Caco-2 (cell line): Measurements from ENCODE around the gene NR1D1. TPM values are rescaled to one million over a fixed set of nuclear protein-coding genes. Genes with fewer than 3 reads are reported as not detected.

Experiments used
- BruUV-seq: library from RNA; stranded (reverse); fragments of 400-500 nt; replicated peaks from 2 replicates; lab custom pipeline; 2021; lab: Mats Ljungman, UMichigan
- CTCF ChIA-PET: fragments of 300-600 bp; sonication (Branson Sonifier 250); formaldehyde crosslinking; loops from one replicate; lab custom pipeline; 2022; ENCODE audit warnings: antibody characterized with exemption; lab: Charles Lee
- POLR2A ChIA-PET: fragments of 300-600 bp; sonication (Branson Sonifier 250); formaldehyde crosslinking; loops from one replicate; lab custom pipeline; 2022; ENCODE audit warnings: antibody characterized with exemption; lab: Charles Lee
- DNase-seq, 2 experiments: peaks; one replicate each; pipeline versions ENCODE4 v3.0.0 to v3.0.0-alpha.2; 2020 to 2022
- H3K27me3 ChIP-seq: replicated peaks from 2 replicates; pipeline ENCODE4 v1.6.0; 2011; ENCODE audit warnings: low read length; ENCODE audit not compliant: control insufficient read depth, insufficient read depth
- H3K36me3 ChIP-seq: 2 replicates; pipeline ENCODE4 v1.5.1; 2011; ENCODE audit warnings: low read length; ENCODE audit not compliant: control insufficient read depth, insufficient read depth
- H3K4me1 ChIP-seq: fragments of 250-450 bp; sonication (Bioruptor Pico); 2 replicates; pipeline ENCODE4 v1.5.1; 2020; ENCODE audit warnings: mild to moderate bottlenecking
- H3K4me3 ChIP-seq: 2 replicates; pipeline ENCODE4 v1.5.1; 2011; ENCODE audit warnings: low read depth, mild to moderate bottlenecking, control low read depth, low read length
- H3K9me3 ChIP-seq: fragments of 250-450 bp; sonication (Bioruptor Pico); 2 replicates; pipeline ENCODE4 v1.5.1; 2020; ENCODE audit warnings: mild to moderate bottlenecking, moderate library complexity
- H3K27ac Mint-ChIP-seq: one replicate; pipeline ENCODE4 v1.8.0; 2022; ENCODE audit warnings: mixed read lengths; ENCODE audit not compliant: unreplicated experiment
- H3K27me3 Mint-ChIP-seq: one replicate; pipeline ENCODE4 v1.8.0; 2022; ENCODE audit warnings: mixed read lengths; ENCODE audit not compliant: insufficient read depth, unreplicated experiment
- H3K36me3 Mint-ChIP-seq: one replicate; pipeline ENCODE4 v1.8.0; 2022; ENCODE audit warnings: mild to moderate bottlenecking, mixed read lengths; ENCODE audit not compliant: insufficient read depth, unreplicated experiment
- H3K4me1 Mint-ChIP-seq: one replicate; pipeline ENCODE4 v1.8.0; 2022; ENCODE audit warnings: low read depth, mixed read lengths; ENCODE audit not compliant: unreplicated experiment
- H3K4me3 Mint-ChIP-seq: one replicate; pipeline ENCODE4 v1.8.0; 2022; ENCODE audit warnings: mild to moderate bottlenecking, moderate library complexity, mixed read lengths; ENCODE audit not compliant: unreplicated experiment
- H3K9me3 Mint-ChIP-seq: one replicate; pipeline ENCODE4 v1.8.0; 2022; ENCODE audit warnings: mixed read lengths; ENCODE audit not compliant: unreplicated experiment
- CTCF ChIP-seq, 2 experiments: fragments of 200-600 bp in 1 of 2; IDR thresholded peaks; 1 replicate in 1 of 2; 2 replicates in 1 of 2; pipeline versions ENCODE4 v1.5.1 to v1.8.0; 2011 to 2022; ENCODE audit warnings: antibody characterized with exemption in 1 of 2, control low read depth in 1 of 2, inconsistent platforms in 1 of 2, low read depth in 1 of 2, low read length in 1 of 2, mild to moderate bottlenecking in 1 of 2, moderate library complexity in 1 of 2; ENCODE audit not compliant: insufficient read depth in 1 of 2, severe bottlenecking in 1 of 2, unreplicated experiment in 1 of 2
- intact Hi-C: fragments of 100-400 bp; cut with micrococcal nuclease; formaldehyde crosslinking; loops from one replicate; pipeline ENCODE4 v1.10.0; 2022; ENCODE audit not compliant: unreplicated experiment
- total RNA-seq: library from RNA; stranded (reverse); gene quantifications from 2 replicates; pipeline ENCODE4 v1.2.3, GENCODE V29; 2022

Gene NR1D1
- total RNA-seq, 1 experiment from 2014 or later = 8.9 TPM

DNA sequence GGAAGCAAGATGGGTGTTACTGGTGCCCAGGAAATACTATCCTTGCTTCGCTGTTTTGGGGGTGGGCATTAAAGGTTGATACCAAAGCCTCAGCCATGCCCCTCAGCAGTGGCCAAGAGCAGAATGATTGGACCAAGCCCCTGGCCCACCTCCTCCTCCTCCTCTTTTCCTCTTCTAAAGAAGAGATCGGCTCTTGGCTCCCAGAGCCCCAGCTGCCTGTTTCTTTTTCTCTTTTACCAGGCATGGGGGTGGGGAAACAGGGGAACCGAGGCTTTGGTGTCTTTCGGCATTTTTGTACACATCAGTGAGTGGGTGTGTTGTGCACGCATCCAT lies 31.8 kb downstream of the NR1D1 start:
- H3K36me3 ChIP-seq = no peaks in the 10 kb centered on the region
- H3K9me3 ChIP-seq = no peaks in the 10 kb centered on the region
- no peak overlapping the region for H3K4me3 ChIP-seq
- Mint-ChIP-seq H3K36me3 (peaks cover 7% of the 10 kb centered on the region), H3K9me3 (no peaks in the 10 kb centered on the region), H3K27ac (no peak overlapping the region), H3K4me1 (peaks cover 58% of the 10 kb centered on the region), H3K27me3 (no peaks in the 10 kb centered on the region), H3K4me3 (no peak overlapping the region)
- intact Hi-C loops = no loop called here
- BruUV-seq = no TSS peak
- no peak for TF ChIP-seq CTCF (IDR thresholded peaks at IDR 0.05; ENCODE audit: insufficient read depth in 1 of 2, low read depth in 1 of 2, low read length in 1 of 2, severe bottlenecking in 1 of 2, unreplicated experiment in 1 of 2)
- DNase-seq = no peak
- H3K4me1 ChIP-seq = peaks cover 76% of the 10 kb centered on the region
- H3K27me3 ChIP-seq = no peaks in the 10 kb centered on the region
- ChIA-PET POLR2A (no interaction called here), CTCF (no interaction called here)

DNA sequence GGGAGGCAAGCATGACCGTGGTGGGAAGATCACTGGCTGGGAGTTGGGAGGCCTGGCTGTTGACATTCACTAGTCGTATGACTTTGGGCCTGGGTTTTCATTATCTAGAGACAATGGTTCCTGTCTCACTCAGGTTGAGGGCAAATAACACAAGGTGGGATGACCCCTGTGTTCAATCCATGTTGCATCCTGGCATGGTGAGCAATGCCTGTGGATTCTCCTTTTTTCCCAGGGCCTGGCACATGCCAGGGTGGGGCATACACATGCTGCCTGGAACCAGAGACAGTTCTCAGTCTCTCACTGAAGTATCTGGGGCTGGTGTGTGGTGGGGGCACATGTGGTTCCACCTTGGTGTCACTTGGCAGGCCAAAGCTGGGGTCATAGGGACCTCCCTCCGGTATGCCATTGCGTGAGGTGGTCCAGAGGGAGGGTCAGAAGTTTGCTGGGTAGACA lies 32.2 kb downstream of the NR1D1 start:
- peaks cover 8% of the 10 kb centered on the region for H3K36me3 Mint-ChIP-seq
- no peak for DNase-seq
- no TSS peak for BruUV-seq
- peak overlapping the region; percentile 15 for H3K27ac Mint-ChIP-seq
- H3K27me3 Mint-ChIP-seq = no peaks in the 10 kb centered on the region
- H3K4me1 ChIP-seq = peaks cover 72% of the 10 kb centered on the region
- H3K4me3 ChIP-seq = no peak overlapping the region
- H3K4me1 Mint-ChIP-seq = peaks cover 54% of the 10 kb centered on the region
- no peak overlapping the region for H3K4me3 Mint-ChIP-seq
- H3K9me3 ChIP-seq = no peaks in the 10 kb centered on the region
- no peaks in the 10 kb centered on the region for H3K27me3 ChIP-seq
- ChIA-PET CTCF (no interaction called here), POLR2A (no interaction called here)
- no peaks in the 10 kb centered on the region for H3K9me3 Mint-ChIP-seq
- intact Hi-C loops = no loop called here
- H3K36me3 ChIP-seq = no peaks in the 10 kb centered on the region
- TF ChIP-seq CTCF (IDR thresholded peaks at IDR 0.05; ENCODE audit: insufficient read depth in 1 of 2, low read depth in 1 of 2, low read length in 1 of 2, severe bottlenecking in 1 of 2, unreplicated experiment in 1 of 2) = no peak

- Mint-ChIP-seq H3K4me3 (no peak overlapping the region), H3K4me1 (peaks cover 49% of the 10 kb centered on the region), H3K27ac (peak overlapping the region; percentile 15), H3K27me3 (no peaks in the 10 kb centered on the region), H3K9me3 (no peaks in the 10 kb centered on the region), H3K36me3 (peaks cover 8% of the 10 kb centered on the region)
- no peak for TF ChIP-seq CTCF (IDR thresholded peaks at IDR 0.05; ENCODE audit: insufficient read depth in 1 of 2, low read depth in 1 of 2, low read length in 1 of 2, severe bottlenecking in 1 of 2, unreplicated experiment in 1 of 2)
- intact Hi-C loops = no loop called here
- Histone ChIP-seq H3K4me3 (no peak overlapping the region), H3K27me3 (no peaks in the 10 kb centered on the region), H3K9me3 (no peaks in the 10 kb centered on the region), H3K4me1 (peaks cover 68% of the 10 kb centered on the region), H3K36me3 (no peaks in the 10 kb centered on the region)
- no peak for DNase-seq
- ChIA-PET CTCF (interaction anchor here (1.0 kb wide), 1 partner anchor 151 kb away, joined by 3 read pairs; no protein-coding TSS in a partner anchor), POLR2A (no interaction called here)
- no TSS peak for BruUV-seq
Observed at GRCh38 chr17:40067710-40068109, 32.7 kb downstream of the NR1D1 start.
